ENCODE results near the gene SPATA13.
A peak's percentile ranks its signal among the peaks of the same experiment; 100 is the strongest.
"Not testable (repeated sequence)": the region's sequence is repeated elsewhere in the genome, so short reads cannot be mapped to it uniquely, and the experiment has no call there.

Gene SPATA13

GRCh38 chr13:24203273-24203672 lies 42.8 kb downstream of the SPATA13 start:
- TF ChIP-seq RARB (CRISPR knock-in tag; IDR thresholded peaks at IDR 0.05), result no peak
- ATAC-seq, result 0 out of 3 replicates have a peak, but pooled peaks have one; percentile 27

DNA sequence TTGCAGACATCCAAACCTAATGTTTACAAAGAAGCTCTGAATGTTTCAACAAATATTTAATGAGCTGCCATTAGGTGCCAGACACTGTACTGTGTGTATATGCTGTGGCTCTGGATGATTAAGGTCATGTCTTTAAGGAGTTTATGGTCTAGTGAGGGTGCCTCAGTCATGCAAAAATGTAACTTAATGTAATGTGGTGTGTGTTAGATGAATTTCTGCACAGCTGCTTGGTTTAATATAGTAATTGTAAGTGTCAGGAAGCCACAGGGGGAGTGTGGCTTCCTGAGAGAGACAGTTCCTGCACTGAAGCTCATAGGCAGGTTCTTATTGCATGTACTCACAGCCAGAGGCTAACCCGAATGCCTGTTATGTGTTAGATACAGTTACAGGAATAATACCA lies 43.3 kb downstream of the SPATA13 start:
- peak; percentile 24; the same call in 2 of the 3 replicates for ATAC-seq
- no peak for TF ChIP-seq BACH2 (CRISPR knock-in tag; IDR thresholded peaks at IDR 0.05; ENCODE audit: borderline replicate concordance)
- TF ChIP-seq ZFP30 (CRISPR knock-in tag; IDR thresholded peaks at IDR 0.05), result no peak
- TF ChIP-seq ZC3H10 (CRISPR knock-in tag; IDR thresholded peaks at IDR 0.05), result no peak
- no peak for TF ChIP-seq POU6F1 (CRISPR knock-in tag; IDR thresholded peaks at IDR 0.05; ENCODE audit: borderline replicate concordance, low read depth)
- TF ChIP-seq SNAI2 (CRISPR knock-in tag; IDR thresholded peaks at IDR 0.05), result no peak
- no peak for TF ChIP-seq ZNF565 (CRISPR knock-in tag; conservative IDR thresholded peaks at IDR 0.05; ENCODE audit: low read depth)
- TF ChIP-seq TCF4 (CRISPR knock-in tag; IDR thresholded peaks at IDR 0.05; ENCODE audit: borderline replicate concordance), result no peak
- no peak for TF ChIP-seq ZFP3 (CRISPR knock-in tag; IDR thresholded peaks at IDR 0.05)
- TF ChIP-seq, protein P1, sequence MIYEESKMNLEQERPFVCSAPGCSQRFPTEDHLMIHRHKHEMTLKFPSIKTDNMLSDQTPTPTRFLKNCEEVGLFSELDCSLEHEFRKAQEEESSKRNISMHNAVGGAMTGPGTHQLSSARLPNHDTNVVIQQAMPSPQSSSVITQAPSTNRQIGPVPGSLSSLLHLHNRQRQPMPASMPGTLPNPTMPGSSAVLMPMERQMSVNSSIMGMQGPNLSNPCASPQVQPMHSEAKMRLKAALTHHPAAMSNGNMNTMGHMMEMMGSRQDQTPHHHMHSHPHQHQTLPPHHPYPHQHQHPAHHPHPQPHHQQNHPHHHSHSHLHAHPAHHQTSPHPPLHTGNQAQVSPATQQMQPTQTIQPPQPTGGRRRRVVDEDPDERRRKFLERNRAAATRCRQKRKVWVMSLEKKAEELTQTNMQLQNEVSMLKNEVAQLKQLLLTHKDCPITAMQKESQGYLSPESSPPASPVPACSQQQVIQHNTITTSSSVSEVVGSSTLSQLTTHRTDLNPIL (CRISPR knock-in tag; IDR thresholded peaks at IDR 0.05; ENCODE audit: low read depth), result no peak
- TF ChIP-seq PATZ1 (CRISPR knock-in tag; IDR thresholded peaks at IDR 0.05; ENCODE audit: borderline replicate concordance), result no peak
- TF ChIP-seq OSR1 (CRISPR knock-in tag; IDR thresholded peaks at IDR 0.05), result no peak
- no peak for TF ChIP-seq ZNF8 (CRISPR knock-in tag; IDR thresholded peaks at IDR 0.05)
- no peak for TF ChIP-seq CSDC2 (CRISPR knock-in tag; IDR thresholded peaks at IDR 0.05)
- no peak for TF ChIP-seq ARNTL (CRISPR knock-in tag; IDR thresholded peaks at IDR 0.05; ENCODE audit: borderline replicate concordance, low read depth)
- TF ChIP-seq ISL1 (CRISPR knock-in tag; IDR thresholded peaks at IDR 0.05), result no peak
- no peak for TF ChIP-seq ZNF70 (CRISPR knock-in tag; IDR thresholded peaks at IDR 0.05)
- no peak for TF ChIP-seq CSRNP3 (CRISPR knock-in tag; IDR thresholded peaks at IDR 0.05)

- not testable (repeated sequence) for ATAC-seq
Observed at GRCh38 chr13:24205076-24205475, 44.6 kb downstream of the SPATA13 start.

DNA sequence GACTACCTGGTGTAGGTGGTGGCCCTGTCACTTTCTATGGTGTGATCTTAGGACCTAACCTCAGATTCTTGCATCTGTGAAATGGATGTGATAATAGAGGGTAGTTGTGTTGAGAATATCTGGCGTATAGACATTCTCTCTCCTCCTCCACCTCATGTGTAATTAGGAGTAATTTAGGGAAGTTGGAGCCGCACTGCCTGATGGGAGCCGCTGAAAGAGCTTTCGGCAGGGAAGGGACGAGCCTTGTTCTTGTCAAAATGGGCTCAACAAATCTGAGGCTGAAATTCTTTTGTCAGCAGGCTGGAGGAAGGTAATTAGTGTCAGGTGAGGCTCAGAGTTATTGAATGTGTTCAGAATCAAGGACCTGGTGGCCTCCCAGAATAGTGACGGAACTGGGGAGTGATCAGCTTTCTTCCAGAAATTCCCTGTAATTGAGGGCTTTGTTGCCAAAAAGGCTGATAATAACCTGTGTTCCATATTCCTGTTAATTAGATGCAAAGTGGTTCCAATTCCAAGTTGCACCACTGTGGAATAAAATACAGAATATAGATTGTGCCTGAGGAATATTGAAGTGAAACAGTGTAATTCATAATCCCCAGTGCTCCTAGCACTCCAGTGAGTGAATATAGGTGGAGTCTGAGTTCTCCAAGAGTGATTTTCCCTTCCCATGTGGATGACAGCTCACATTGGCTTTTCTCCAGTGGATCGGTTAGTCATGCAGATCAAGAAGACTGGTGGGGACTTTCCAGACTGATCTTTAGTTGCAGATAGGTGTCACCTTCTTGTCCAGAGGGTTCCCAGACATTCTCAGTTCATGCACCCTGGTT lies 47.5 kb downstream of the SPATA13 start:
- ATAC-seq, result peak; percentile 96
- TF ChIP-seq ZNF70 (CRISPR knock-in tag; IDR thresholded peaks at IDR 0.05) (no peak), OSR1 (CRISPR knock-in tag; IDR thresholded peaks at IDR 0.05) (no peak), ESRRG (CRISPR knock-in tag; IDR thresholded peaks at IDR 0.05) (no peak), CSRNP3 (CRISPR knock-in tag; IDR thresholded peaks at IDR 0.05) (no peak), SNAI2 (CRISPR knock-in tag; IDR thresholded peaks at IDR 0.05) (no peak), TSHZ2 (CRISPR knock-in tag; IDR thresholded peaks at IDR 0.05) (no peak), ISL1 (CRISPR knock-in tag; IDR thresholded peaks at IDR 0.05) (no peak), GLIS3 (CRISPR knock-in tag; IDR thresholded peaks at IDR 0.05) (no peak), ZFP30 (CRISPR knock-in tag; IDR thresholded peaks at IDR 0.05) (no peak)

Measured in SK-N-SH treated with all-trans-retinoic acid at 6 μM for 48 hours (cell line).